Panc1 (cell line): ENCODE measurements around the gene GCN1. TPM values are rescaled to one million over a fixed set of nuclear protein-coding genes. Genes with fewer than 3 reads are reported as not detected.

Experiments used
- ATAC-seq: fragments of 200-7000 bp; cut with Tn5 transposase; 2 replicates; pipeline ENCODE4 v1.9.1; 2020; ENCODE audit warnings: mild to moderate bottlenecking, moderate library complexity
- BruUV-seq: library from RNA; stranded (reverse); fragments of 400-500 nt; replicated peaks from 2 replicates; lab custom pipeline; 2021; lab: Mats Ljungman, UMichigan
- CTCF ChIA-PET: fragments of 300-600 bp; sonication (Branson Sonifier 250); formaldehyde crosslinking; loops from one replicate; lab custom pipeline; 2022; ENCODE audit warnings: antibody characterized with exemption; lab: Charles Lee
- POLR2A ChIA-PET: fragments of 300-600 bp; sonication (Branson Sonifier 250); formaldehyde crosslinking; loops from one replicate; lab custom pipeline; 2022; ENCODE audit warnings: antibody characterized with exemption; lab: Charles Lee
- DNase-seq: peaks from one replicate; pipeline ENCODE4 v3.0.0-alpha.2; 2010; ENCODE audit warnings: low read depth, low spot score
- H3K27ac ChIP-seq: 2 replicates; pipeline ENCODE4 v1.5.1; 2011; ENCODE audit warnings: mild to moderate bottlenecking, low read length, inconsistent platforms
- H3K27me3 ChIP-seq: fragments of 200-500 bp; sonication (Bioruptor generic); 2 replicates; pipeline ENCODE4 v1.6.0; 2014; ENCODE audit warnings: low read length, inconsistent platforms; ENCODE audit not compliant: control insufficient read depth, insufficient read depth
- H3K36me3 ChIP-seq: fragments of 200-500 bp; sonication (Bioruptor generic); 2 replicates; pipeline ENCODE4 v1.5.1; 2014; ENCODE audit warnings: inconsistent platforms, mild to moderate bottlenecking, low read length, moderate library complexity; ENCODE audit not compliant: control insufficient read depth, insufficient read depth
- H3K4me1 ChIP-seq: 2 replicates; pipeline ENCODE4 v1.5.1; 2011; ENCODE audit warnings: inconsistent platforms, mild to moderate bottlenecking, low read length, moderate library complexity; ENCODE audit not compliant: control insufficient read depth, insufficient read depth
- H3K4me3 ChIP-seq, 2 experiments: 2 replicates each; pipeline ENCODE4 v1.5.1; 2011 to 2012; ENCODE audit warnings: low read depth in 2 of 2, low read length in 2 of 2, mild to moderate bottlenecking in 2 of 2, inconsistent platforms in 1 of 2, moderate library complexity in 1 of 2
- H3K9me3 ChIP-seq: fragments of 200-500 bp; sonication (Bioruptor generic); 2 replicates; pipeline ENCODE4 v1.5.1; 2014; ENCODE audit warnings: low read depth, mild to moderate bottlenecking, inconsistent platforms, low read length, moderate library complexity; ENCODE audit not compliant: control insufficient read depth, insufficient read depth
- POLR2AphosphoS5 ChIP-seq: IDR thresholded peaks from 2 replicates; pipeline ENCODE4 v1.6.1; 2012; ENCODE audit warnings: mild to moderate bottlenecking, low read depth, low read length, moderate library complexity
- SIN3A ChIP-seq: IDR thresholded peaks from 2 replicates; pipeline ENCODE4 v1.6.1; 2012; ENCODE audit warnings: low read depth, mild to moderate bottlenecking, low read length, moderate library complexity, borderline replicate concordance; ENCODE audit not compliant: insufficient read depth
- TCF7L2 ChIP-seq: IDR thresholded peaks from 2 replicates; pipeline ENCODE4 v1.6.1; 2011; ENCODE audit warnings: mild to moderate bottlenecking, low read depth, low read length, inconsistent platforms
- in situ Hi-C: cut with HindIII; loops from 2 replicates; pipeline ENCODE4 v1.10.0; 2016; ENCODE audit warnings: low sequenced_read_pairs, low pct_unique_long_range_greater_than_20kb
- intact Hi-C: fragments of 100-400 bp; cut with micrococcal nuclease; formaldehyde crosslinking; loops from one replicate; pipeline ENCODE4 v1.10.0; 2022; ENCODE audit not compliant: unreplicated experiment
- total RNA-seq: library from RNA; stranded (reverse); gene quantifications from one replicate; pipeline ENCODE4 v1.2.1, GENCODE V29; 2021; ENCODE audit not compliant: unreplicated experiment
- TF ChIP-seq, protein P1 (sequence below), 2 experiments: IDR thresholded peaks; 2 replicates each; pipeline ENCODE4 v1.6.1; 2011 to 2012; ENCODE audit warnings: low read depth in 2 of 2, control low read depth in 1 of 2, low read length in 1 of 2, mild to moderate bottlenecking in 1 of 2, moderate library complexity in 1 of 2; ENCODE audit not compliant: insufficient read depth in 1 of 2
- TF ChIP-seq, protein P2 (sequence below): fragments of 450-650 bp; IDR thresholded peaks from 2 replicates; pipeline ENCODE4 v1.5.1; 2017; ENCODE audit warnings: mild to moderate bottlenecking

GCN1 gene
- total RNA-seq, 1 experiment from 2014 or later: 175 TPM

DNA sequence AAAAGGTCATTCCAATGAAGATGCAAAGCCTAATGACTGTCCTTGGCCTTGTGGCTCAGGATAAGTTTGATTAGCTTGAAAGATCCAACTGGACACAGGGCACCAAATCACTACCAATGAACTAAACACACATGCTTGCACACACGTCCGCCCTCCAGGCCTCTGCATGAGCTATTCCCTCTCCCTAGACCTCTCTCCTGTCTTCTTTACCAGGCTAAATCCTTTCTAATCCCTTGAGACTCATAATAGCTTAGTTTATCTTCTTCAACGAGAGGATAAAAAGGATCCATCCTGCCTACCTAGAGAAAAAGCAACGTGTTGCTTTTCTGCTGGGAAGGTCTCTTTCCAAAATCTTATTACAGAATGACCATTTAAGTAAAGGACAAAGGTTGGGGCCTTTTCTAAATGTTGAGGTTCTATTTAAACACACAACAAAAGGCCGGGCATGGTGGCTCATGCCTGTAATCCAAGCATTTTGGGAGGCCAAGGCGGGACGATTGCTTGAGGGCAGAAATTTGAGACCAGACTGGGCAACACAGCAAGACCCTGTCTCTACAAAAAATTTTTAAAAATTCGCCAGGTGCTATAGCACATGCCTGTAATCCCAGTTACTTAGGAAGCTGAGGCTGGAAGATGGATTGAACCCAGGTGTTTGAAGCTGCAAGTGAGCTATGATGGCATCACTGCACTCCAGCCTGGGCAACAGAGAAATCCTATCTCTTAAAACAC is 48.6 kb upstream of the GCN1 start:
- peak overlapping the region; percentile 87 for H3K27ac ChIP-seq
- ChIA-PET CTCF (interaction anchor here (0.5 to 1.1 kb wide), 3 partner anchors 15 to 1347 kb away, joined by 3 to 8 read pairs (median 4); no protein-coding TSS in a partner anchor), POLR2A (interaction anchor here (0.5 to 1.0 kb wide), 3 partner anchors 42 to 329 kb away, joined by 3 to 17 read pairs (median 3); partner anchors contain the start of gene RPLP0)
- no peak for ATAC-seq
- H3K4me3 ChIP-seq: no peak overlapping the region
- no peak for DNase-seq
- peaks cover 95% of the 10 kb centered on the region for H3K4me1 ChIP-seq
- H3K27me3 ChIP-seq: no peaks in the 10 kb centered on the region
- no peaks in the 10 kb centered on the region; the same call in 1 of the 2 replicates for H3K36me3 ChIP-seq
- in situ Hi-C loops (no loop called here), intact Hi-C loops (no loop called here)
- no peaks in the 10 kb centered on the region for H3K9me3 ChIP-seq
- 0 out of 2 replicates have a peak, but pooled peaks have one; percentile 6 for TF ChIP-seq POLR2AphosphoS5
- TF ChIP-seq, protein P1, sequence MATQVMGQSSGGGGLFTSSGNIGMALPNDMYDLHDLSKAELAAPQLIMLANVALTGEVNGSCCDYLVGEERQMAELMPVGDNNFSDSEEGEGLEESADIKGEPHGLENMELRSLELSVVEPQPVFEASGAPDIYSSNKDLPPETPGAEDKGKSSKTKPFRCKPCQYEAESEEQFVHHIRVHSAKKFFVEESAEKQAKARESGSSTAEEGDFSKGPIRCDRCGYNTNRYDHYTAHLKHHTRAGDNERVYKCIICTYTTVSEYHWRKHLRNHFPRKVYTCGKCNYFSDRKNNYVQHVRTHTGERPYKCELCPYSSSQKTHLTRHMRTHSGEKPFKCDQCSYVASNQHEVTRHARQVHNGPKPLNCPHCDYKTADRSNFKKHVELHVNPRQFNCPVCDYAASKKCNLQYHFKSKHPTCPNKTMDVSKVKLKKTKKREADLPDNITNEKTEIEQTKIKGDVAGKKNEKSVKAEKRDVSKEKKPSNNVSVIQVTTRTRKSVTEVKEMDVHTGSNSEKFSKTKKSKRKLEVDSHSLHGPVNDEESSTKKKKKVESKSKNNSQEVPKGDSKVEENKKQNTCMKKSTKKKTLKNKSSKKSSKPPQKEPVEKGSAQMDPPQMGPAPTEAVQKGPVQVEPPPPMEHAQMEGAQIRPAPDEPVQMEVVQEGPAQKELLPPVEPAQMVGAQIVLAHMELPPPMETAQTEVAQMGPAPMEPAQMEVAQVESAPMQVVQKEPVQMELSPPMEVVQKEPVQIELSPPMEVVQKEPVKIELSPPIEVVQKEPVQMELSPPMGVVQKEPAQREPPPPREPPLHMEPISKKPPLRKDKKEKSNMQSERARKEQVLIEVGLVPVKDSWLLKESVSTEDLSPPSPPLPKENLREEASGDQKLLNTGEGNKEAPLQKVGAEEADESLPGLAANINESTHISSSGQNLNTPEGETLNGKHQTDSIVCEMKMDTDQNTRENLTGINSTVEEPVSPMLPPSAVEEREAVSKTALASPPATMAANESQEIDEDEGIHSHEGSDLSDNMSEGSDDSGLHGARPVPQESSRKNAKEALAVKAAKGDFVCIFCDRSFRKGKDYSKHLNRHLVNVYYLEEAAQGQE (IDR thresholded peaks at IDR 0.05; ENCODE audit: insufficient read depth in 1 of 2, low read depth in 2 of 2, low read length in 1 of 2): no peak
- no TSS peak for BruUV-seq

DNA sequence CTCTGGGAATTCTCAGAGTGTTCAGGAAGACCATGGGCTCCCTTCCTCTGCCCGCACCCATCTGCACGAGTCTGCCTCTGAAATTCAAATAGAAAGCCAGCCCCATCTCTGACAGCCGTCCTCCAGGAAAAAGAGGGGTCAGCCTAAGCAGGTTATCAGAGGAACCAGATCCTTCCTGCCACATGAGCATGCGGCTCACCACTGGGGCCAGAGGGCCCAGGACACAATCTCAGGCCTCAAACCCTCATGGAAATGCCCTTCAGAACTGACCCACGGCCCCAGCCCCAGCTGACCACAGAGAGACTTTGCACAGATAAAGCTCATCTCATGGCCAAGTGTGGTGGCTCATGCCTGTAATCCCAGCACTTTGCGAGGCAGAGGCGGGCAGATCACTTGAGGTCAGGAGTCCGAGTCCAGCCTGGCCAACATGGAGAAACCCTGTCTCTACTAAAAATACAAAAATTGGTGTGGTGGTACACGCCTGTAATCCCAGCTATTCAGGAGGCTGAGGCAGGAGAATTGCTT is 47.8 kb upstream of the GCN1 start:
- H3K4me1 ChIP-seq: peaks cover 95% of the 10 kb centered on the region
- H3K27ac ChIP-seq: peak overlapping the region; percentile 87
- POLR2A ChIA-PET: interaction anchor here (0.6 to 1.0 kb wide), 2 partner anchors 42 to 49 kb away, joined by 3 to 17 read pairs; partner anchors contain the start of gene RPLP0
- no peak for ATAC-seq
- TF ChIP-seq, protein P1 (IDR thresholded peaks at IDR 0.05; ENCODE audit: insufficient read depth in 1 of 2, low read depth in 2 of 2, low read length in 1 of 2): no peak
- TF ChIP-seq POLR2AphosphoS5: no peak
- TF ChIP-seq SIN3A: no peak
- TF ChIP-seq, protein P2, sequence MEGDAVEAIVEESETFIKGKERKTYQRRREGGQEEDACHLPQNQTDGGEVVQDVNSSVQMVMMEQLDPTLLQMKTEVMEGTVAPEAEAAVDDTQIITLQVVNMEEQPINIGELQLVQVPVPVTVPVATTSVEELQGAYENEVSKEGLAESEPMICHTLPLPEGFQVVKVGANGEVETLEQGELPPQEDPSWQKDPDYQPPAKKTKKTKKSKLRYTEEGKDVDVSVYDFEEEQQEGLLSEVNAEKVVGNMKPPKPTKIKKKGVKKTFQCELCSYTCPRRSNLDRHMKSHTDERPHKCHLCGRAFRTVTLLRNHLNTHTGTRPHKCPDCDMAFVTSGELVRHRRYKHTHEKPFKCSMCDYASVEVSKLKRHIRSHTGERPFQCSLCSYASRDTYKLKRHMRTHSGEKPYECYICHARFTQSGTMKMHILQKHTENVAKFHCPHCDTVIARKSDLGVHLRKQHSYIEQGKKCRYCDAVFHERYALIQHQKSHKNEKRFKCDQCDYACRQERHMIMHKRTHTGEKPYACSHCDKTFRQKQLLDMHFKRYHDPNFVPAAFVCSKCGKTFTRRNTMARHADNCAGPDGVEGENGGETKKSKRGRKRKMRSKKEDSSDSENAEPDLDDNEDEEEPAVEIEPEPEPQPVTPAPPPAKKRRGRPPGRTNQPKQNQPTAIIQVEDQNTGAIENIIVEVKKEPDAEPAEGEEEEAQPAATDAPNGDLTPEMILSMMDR: no peak
- TF ChIP-seq TCF7L2: no peak
- CTCF ChIA-PET: interaction anchor here (1.1 kb wide), 1 partner anchor 14 kb away, joined by 4 read pairs; no protein-coding TSS in a partner anchor
- H3K9me3 ChIP-seq: no peaks in the 10 kb centered on the region
- H3K27me3 ChIP-seq: no peaks in the 10 kb centered on the region
- H3K4me3 ChIP-seq: no peak overlapping the region
- DNase-seq: no peak
- intact Hi-C loops (no loop called here), in situ Hi-C loops (no loop called here)
- no peaks in the 10 kb centered on the region; the same call in 1 of the 2 replicates for H3K36me3 ChIP-seq
- BruUV-seq: no TSS peak
